Neuronal stem cell (in vitro differentiated cells): ENCODE results near the gene FAM120AOS. TPM values are rescaled to one million over a fixed set of nuclear protein-coding genes. Genes with fewer than 3 reads are reported as not detected.

Experiments
- DNase-seq: peaks from one replicate; pipeline ENCODE4 v3.0.0-alpha.2; 2013; ENCODE audit warnings: low spot score
- H2AFZ ChIP-seq: one replicate; pipeline ENCODE4 v1.6.1; 2013; ENCODE audit warnings: mild to moderate bottlenecking, low read length, inconsistent platforms
- H2AK5ac ChIP-seq: 2 replicates; pipeline ENCODE4 v1.6.1; 2013; ENCODE audit warnings: low read depth, mild to moderate bottlenecking, inconsistent platforms, low read length, moderate library complexity, mixed read lengths
- H2BK120ac ChIP-seq: 2 replicates; pipeline ENCODE4 v1.6.1; 2013; ENCODE audit warnings: low read depth, mild to moderate bottlenecking, inconsistent platforms, low read length, moderate library complexity, mixed read lengths
- H2BK12ac ChIP-seq: one replicate; pipeline ENCODE4 v1.6.1; 2013; ENCODE audit warnings: low read length, inconsistent platforms
- H2BK15ac ChIP-seq: 2 replicates; pipeline ENCODE4 v1.6.1; 2013; ENCODE audit warnings: mild to moderate bottlenecking, low read length, inconsistent platforms, mixed read lengths
- H2BK5ac ChIP-seq: one replicate; pipeline ENCODE4 v1.6.1; 2013; ENCODE audit warnings: inconsistent platforms, mild to moderate bottlenecking, low read length, moderate library complexity
- H3K14ac ChIP-seq: one replicate; pipeline ENCODE4 v1.6.1; 2013; ENCODE audit warnings: low read length, inconsistent platforms
- H3K18ac ChIP-seq: 2 replicates; pipeline ENCODE4 v1.6.1; 2013; ENCODE audit warnings: low read length, inconsistent platforms
- H3K23ac ChIP-seq: 2 replicates; pipeline ENCODE4 v1.6.1; 2013; ENCODE audit warnings: low read depth, mild to moderate bottlenecking, mixed read lengths, low read length, inconsistent platforms; ENCODE audit not compliant: poor library complexity
- H3K27ac ChIP-seq: replicated peaks from 3 replicates; pipeline ENCODE4 v1.5.1; 2013; ENCODE audit warnings: low read length, inconsistent platforms
- H3K27me3 ChIP-seq, 3 experiments: 2 replicates each; pipeline ENCODE4 v1.6.1; 2013; ENCODE audit warnings: low read length in 3 of 3, mild to moderate bottlenecking in 2 of 3, inconsistent platforms in 1 of 3, low read depth in 1 of 3, mixed read lengths in 1 of 3, moderate library complexity in 1 of 3; ENCODE audit not compliant: control insufficient read depth in 3 of 3, insufficient read depth in 3 of 3
- H3K36me3 ChIP-seq, 2 donors: replicated peaks in 1 of 2; 2 replicates each; pipeline ENCODE4 v1.6.1; 2013; ENCODE audit warnings: low read length in 2 of 2; ENCODE audit not compliant: control insufficient read depth in 2 of 2, insufficient read depth in 2 of 2
- H3K4ac ChIP-seq: 2 replicates; pipeline ENCODE4 v1.6.1; 2013; ENCODE audit warnings: inconsistent platforms, mild to moderate bottlenecking, low read length, moderate library complexity
- H3K4me1 ChIP-seq, 2 donors: 1 replicate in 1 of 2; 2 replicates in 1 of 2; pipeline ENCODE4 v1.6.1; 2013; ENCODE audit warnings: low read length in 2 of 2, low read depth in 1 of 2; ENCODE audit not compliant: control insufficient read depth in 2 of 2, insufficient read depth in 1 of 2
- H3K4me2 ChIP-seq: one replicate; pipeline ENCODE4 v1.6.1; 2013; ENCODE audit warnings: mild to moderate bottlenecking, low read length, inconsistent platforms; ENCODE audit not compliant: insufficient read depth, poor library complexity, severe bottlenecking
- H3K4me3 ChIP-seq, 2 donors: 2 replicates each; pipeline ENCODE4 v1.5.1; 2013; ENCODE audit warnings: low read length in 2 of 2, mild to moderate bottlenecking in 2 of 2, inconsistent platforms in 1 of 2, moderate library complexity in 1 of 2
- H3K79me1 ChIP-seq: one replicate; pipeline ENCODE4 v1.6.1; 2013; ENCODE audit warnings: low read depth, mild to moderate bottlenecking, inconsistent platforms, low read length, moderate library complexity
- H3K9ac ChIP-seq: one replicate; pipeline ENCODE4 v1.6.1; 2013; ENCODE audit warnings: mild to moderate bottlenecking, low read depth, low read length, inconsistent platforms; ENCODE audit not compliant: poor library complexity
- H3K9me3 ChIP-seq, 2 donors: replicated peaks in 1 of 2; 2 replicates each; pipeline versions ENCODE3 to v1.6.1; 2013; ENCODE audit warnings: low read length in 2 of 2, mild to moderate bottlenecking in 2 of 2, inconsistent platforms in 1 of 2, low read depth in 1 of 2, mixed read lengths in 1 of 2, moderate library complexity in 1 of 2; ENCODE audit not compliant: control insufficient read depth in 2 of 2, insufficient read depth in 1 of 2
- H4K8ac ChIP-seq: one replicate; pipeline ENCODE4 v1.6.1; 2013; ENCODE audit warnings: low read depth, mild to moderate bottlenecking, inconsistent platforms, low read length, moderate library complexity
- H4K91ac ChIP-seq: one replicate; pipeline ENCODE4 v1.6.1; 2013; ENCODE audit warnings: low read length, low read depth, mild to moderate bottlenecking, inconsistent platforms; ENCODE audit not compliant: poor library complexity
- WGBS, 2 donors: extraction: QIAGEN DNeasy Blood & Tissue Kit; methylation state at CpG; one replicate each; pipeline ENCODE4 v1.1.7; 2013; ENCODE audit warnings: missing lambda C conversion rate in 2 of 2, mixed read lengths in 1 of 2; ENCODE audit not compliant: insufficient read length in 2 of 2, insufficient replicate concordance in 1 of 2; ENCODE audit errors: extremely low coverage in 2 of 2; 5-methylcytosine and 5-hydroxymethylcytosine counted together
- polyA plus RNA-seq, 2 experiments: library from polyadenylated mRNA; stranded (reverse); fragments of 200-250 nt; gene quantifications; one replicate each; pipeline ENCODE4 v1.2.3, GENCODE V29; 2013

FAM120AOS gene
- polyA plus RNA-seq (2013, experiment 1 of 2): 28.8 TPM
- polyA plus RNA-seq (2013, experiment 2 of 2): 29.5 TPM

DNA sequence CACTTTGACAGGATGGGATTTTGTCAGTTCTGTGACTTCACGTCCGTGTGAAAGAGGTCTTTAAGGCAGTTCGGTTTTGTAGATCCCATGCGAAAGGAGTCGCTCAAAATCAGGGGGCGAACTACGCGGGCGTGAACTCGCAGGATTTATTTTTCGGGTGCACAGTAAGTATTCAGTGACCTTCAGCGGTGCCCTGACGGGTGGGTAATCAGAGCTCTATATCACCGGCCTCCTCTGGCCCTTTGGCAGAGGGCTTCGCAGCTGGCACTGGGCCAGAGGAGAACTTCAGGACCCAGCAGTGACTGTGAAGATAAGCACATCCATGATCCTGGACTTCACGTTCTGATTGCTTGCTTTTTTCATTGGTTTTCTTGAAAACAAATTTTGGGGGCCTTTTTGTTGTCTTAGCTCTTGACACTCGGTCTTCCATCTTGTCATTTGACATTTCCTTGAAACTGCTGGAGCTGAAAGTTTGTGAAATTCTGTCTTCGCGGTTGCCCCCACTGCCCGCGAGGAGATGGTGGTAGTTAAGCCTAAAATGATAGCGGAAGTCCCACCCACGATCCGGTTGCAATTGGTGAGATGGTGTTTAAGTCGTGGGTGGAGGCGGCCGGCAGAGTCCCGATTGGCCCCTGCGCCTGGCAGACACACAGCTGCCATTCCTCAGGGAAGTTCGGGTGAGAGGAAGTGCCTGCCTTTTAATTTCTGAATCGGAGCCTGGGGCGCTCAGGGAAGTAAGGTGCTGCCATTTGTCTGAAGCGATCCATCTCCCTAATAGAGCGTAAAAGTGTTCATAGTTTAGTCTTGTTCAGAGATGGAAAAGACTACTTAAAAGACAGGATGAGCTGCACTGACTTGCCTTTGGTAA lies at the start of gene FAM120AOS:
Gene FAM120AOS, minus strand, starts transcription at position 535 of the 868 bp plus-strand sequence. CDS start 872 bp downstream, outside the sequence.
- Histone ChIP-seq H3K27me3 (no peaks in the 10 kb centered on the region), H2BK15ac (peak within 1 kb of the TSS; percentile 98), H3K18ac (peak within 1 kb of the TSS; percentile 95), H2AFZ (peak within 1 kb of the TSS; percentile 89), H3K23ac (peak within 1 kb of the TSS; percentile 93), H3K36me3 (peaks cover 0 to 51% of the 10 kb centered on the region in 2 donors), H2BK12ac (no peak within 1 kb of the TSS), H2BK120ac (no peak within 1 kb of the TSS), H3K27ac (peak within 1 kb of the TSS; percentile 0), H3K79me1 (peaks cover 3% of the 10 kb centered on the region), H3K14ac (peak within 1 kb of the TSS; percentile 79), H2BK5ac (peak within 1 kb of the TSS; percentile 95), H3K4ac (no peak within 1 kb of the TSS), H3K9me3 (peaks cover 0 to 2% of the 10 kb centered on the region in 2 donors), H4K8ac (no peak within 1 kb of the TSS), H3K9ac (peak within 1 kb of the TSS; percentile 99), H2AK5ac (peak within 1 kb of the TSS; percentile 98), H4K91ac (no peak within 1 kb of the TSS), H3K4me1 (peaks cover 3 to 6% of the 10 kb centered on the region in 2 donors), H3K4me3 (peak within 1 kb of the TSS; percentile 91 to 96), H3K4me2 (peak within 1 kb of the TSS; percentile 84)
- no CpG with 5 or more reads among the region's 34 CpGs for WGBS, 2 donors
- peak; percentile 78 for DNase-seq

DNA sequence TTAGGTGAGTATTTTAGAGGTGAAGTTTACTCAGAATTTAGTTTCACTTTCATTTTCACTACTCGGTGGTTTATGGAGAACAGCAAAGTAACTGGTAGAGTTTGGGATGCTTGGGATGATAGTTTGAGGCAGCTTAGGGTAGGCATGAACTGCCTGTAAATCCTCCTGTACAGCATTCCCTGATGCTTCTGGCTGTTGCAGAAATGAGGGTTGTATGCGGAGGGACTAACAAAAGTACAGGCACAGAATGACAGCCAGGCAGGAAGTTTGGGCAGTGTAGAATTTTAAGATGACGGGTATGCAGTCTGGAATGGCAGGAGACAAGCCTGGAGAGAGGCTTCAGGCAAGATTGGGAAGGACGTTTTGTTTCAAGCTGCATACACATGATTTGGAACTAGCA lies 48.0 kb upstream of the FAM120AOS start:
- Histone ChIP-seq H3K4ac (no peak overlapping the region), H3K18ac (no peak overlapping the region), H2BK5ac (no peak overlapping the region), H2BK120ac (no peak overlapping the region), H3K27ac (no peak overlapping the region), H3K4me2 (no peak overlapping the region), H3K9me3 (no peaks in the 10 kb centered on the region), H3K4me3 (no peak overlapping the region), H3K36me3 (peaks cover 13 to 88% of the 10 kb centered on the region in 2 donors), H3K4me1 (no peaks in the 10 kb centered on the region), H4K8ac (no peak overlapping the region), H3K9ac (no peak overlapping the region), H2AFZ (no peak overlapping the region), H2BK15ac (no peak overlapping the region), H3K79me1 (no peaks in the 10 kb centered on the region), H3K14ac (no peak overlapping the region), H3K27me3 (no peaks in the 10 kb centered on the region), H2AK5ac (no peak overlapping the region), H3K23ac (no peak overlapping the region), H2BK12ac (no peak overlapping the region), H4K91ac (no peak overlapping the region)
- no CpG with 5 or more reads among the region's 4 CpGs for WGBS, 2 donors
- DNase-seq: no peak

DNA sequence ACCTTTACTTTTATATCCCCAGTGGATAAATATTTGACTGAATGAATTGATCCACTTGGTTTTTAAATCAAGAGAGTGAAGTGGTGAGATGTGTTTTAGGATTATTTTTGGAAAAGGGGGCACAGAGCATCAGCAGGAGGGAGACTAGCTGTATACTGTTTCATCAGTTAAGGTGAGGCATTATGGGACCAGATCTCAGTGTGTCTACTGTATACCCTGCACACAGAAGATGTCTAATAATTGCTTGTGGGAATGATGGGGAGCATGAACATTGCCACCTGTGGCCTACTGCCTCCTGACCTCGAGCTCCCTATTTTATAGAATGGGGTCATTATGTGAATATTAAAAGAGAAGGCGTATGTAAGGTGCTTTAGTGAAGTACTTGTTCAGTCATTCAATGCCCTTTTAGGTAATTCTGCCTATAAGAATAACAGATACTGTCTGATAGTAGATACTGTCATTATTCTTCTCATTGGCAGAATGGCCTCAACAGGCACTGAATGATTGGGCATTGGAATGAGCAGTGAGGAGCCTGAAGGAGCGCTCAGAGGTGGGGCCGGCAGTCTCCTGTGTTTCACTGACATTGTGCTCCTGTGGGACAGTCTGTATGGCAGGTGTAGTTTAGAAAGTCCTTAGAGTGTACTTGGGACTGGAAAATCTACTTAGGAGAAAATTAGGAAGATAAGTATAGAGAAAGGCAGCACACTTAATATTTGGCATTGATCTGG lies 47.4 kb upstream of the FAM120AOS start:
- no peak overlapping the region for H2BK15ac ChIP-seq
- H3K4me2 ChIP-seq: no peak overlapping the region
- H3K27ac ChIP-seq: no peak overlapping the region
- no peak for DNase-seq
- no peak overlapping the region for H2AK5ac ChIP-seq
- H3K23ac ChIP-seq: no peak overlapping the region
- H2BK12ac ChIP-seq: no peak overlapping the region
- H3K9me3 ChIP-seq: no peaks in the 10 kb centered on the region
- no CpG with 5 or more reads among the region's 4 CpGs for WGBS, 2 donors
- no peak overlapping the region for H2BK120ac ChIP-seq
- H3K4ac ChIP-seq: no peak overlapping the region
- H4K8ac ChIP-seq: no peak overlapping the region
- no peaks in the 10 kb centered on the region for H3K27me3 ChIP-seq
- H3K79me1 ChIP-seq: no peaks in the 10 kb centered on the region
- peaks cover 13 to 95% of the 10 kb centered on the region in 2 donors for H3K36me3 ChIP-seq
- no peaks in the 10 kb centered on the region for H3K4me1 ChIP-seq
- no peak overlapping the region for H3K14ac ChIP-seq
- H3K4me3 ChIP-seq: no peak overlapping the region
- H2AFZ ChIP-seq: no peak overlapping the region
- H2BK5ac ChIP-seq: no peak overlapping the region
- H4K91ac ChIP-seq: no peak overlapping the region
- H3K18ac ChIP-seq: no peak overlapping the region
- no peak overlapping the region for H3K9ac ChIP-seq

GRCh38 chr9:93496285-93496684 lies 42.9 kb upstream of the FAM120AOS start:
- H3K9ac ChIP-seq: no peak overlapping the region
- H2AK5ac ChIP-seq: no peak overlapping the region
- no peak overlapping the region for H2AFZ ChIP-seq
- peaks cover 0 to 2% of the 10 kb centered on the region in 2 donors for H3K4me1 ChIP-seq
- no peak overlapping the region for H2BK12ac ChIP-seq
- WGBS, 2 donors: no CpG with 5 or more reads among the region's 3 CpGs
- no peak for DNase-seq
- no peak overlapping the region for H3K14ac ChIP-seq
- H3K36me3 ChIP-seq: peaks cover 21 to 81% of the 10 kb centered on the region in 2 donors
- no peak overlapping the region for H2BK5ac ChIP-seq
- no peak overlapping the region for H3K27ac ChIP-seq
- H3K9me3 ChIP-seq: no peaks in the 10 kb centered on the region
- no peak overlapping the region for H3K4me3 ChIP-seq
- no peak overlapping the region for H2BK15ac ChIP-seq
- no peak overlapping the region for H3K4ac ChIP-seq
- H3K18ac ChIP-seq: no peak overlapping the region
- no peaks in the 10 kb centered on the region for H3K27me3 ChIP-seq
- H4K8ac ChIP-seq: no peak overlapping the region
- H3K79me1 ChIP-seq: no peaks in the 10 kb centered on the region
- H3K4me2 ChIP-seq: no peak overlapping the region
- H4K91ac ChIP-seq: no peak overlapping the region
- no peak overlapping the region for H3K23ac ChIP-seq
- H2BK120ac ChIP-seq: no peak overlapping the region
